ENCODE measurements around the gene CCBE1.

- TF ChIP-seq, protein P1, sequence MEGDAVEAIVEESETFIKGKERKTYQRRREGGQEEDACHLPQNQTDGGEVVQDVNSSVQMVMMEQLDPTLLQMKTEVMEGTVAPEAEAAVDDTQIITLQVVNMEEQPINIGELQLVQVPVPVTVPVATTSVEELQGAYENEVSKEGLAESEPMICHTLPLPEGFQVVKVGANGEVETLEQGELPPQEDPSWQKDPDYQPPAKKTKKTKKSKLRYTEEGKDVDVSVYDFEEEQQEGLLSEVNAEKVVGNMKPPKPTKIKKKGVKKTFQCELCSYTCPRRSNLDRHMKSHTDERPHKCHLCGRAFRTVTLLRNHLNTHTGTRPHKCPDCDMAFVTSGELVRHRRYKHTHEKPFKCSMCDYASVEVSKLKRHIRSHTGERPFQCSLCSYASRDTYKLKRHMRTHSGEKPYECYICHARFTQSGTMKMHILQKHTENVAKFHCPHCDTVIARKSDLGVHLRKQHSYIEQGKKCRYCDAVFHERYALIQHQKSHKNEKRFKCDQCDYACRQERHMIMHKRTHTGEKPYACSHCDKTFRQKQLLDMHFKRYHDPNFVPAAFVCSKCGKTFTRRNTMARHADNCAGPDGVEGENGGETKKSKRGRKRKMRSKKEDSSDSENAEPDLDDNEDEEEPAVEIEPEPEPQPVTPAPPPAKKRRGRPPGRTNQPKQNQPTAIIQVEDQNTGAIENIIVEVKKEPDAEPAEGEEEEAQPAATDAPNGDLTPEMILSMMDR (IDR thresholded peaks at IDR 0.05; ENCODE audit: insufficient read depth, low read length, poor library complexity, severe bottlenecking) = no peak
- no peak for TF ChIP-seq EZH2phosphoT487 (conservative IDR thresholded peaks at IDR 0.05; ENCODE audit: low read length)
These were observed 73.5 kb downstream of the CCBE1 start for GRCh38 chr18:59623456-59624368.

Data from SU-DHL-6 (cell line).